HK-2 (cell line): ENCODE results near the gene MTX2.
A peak's percentile ranks its signal among the peaks of the same experiment; 100 is the strongest.

Experiments
- DNase-seq: peaks from one replicate; pipeline ENCODE4 v3.0.0-alpha.2; 2018; ENCODE audit not compliant: unreplicated experiment

MTX2 gene

DNA sequence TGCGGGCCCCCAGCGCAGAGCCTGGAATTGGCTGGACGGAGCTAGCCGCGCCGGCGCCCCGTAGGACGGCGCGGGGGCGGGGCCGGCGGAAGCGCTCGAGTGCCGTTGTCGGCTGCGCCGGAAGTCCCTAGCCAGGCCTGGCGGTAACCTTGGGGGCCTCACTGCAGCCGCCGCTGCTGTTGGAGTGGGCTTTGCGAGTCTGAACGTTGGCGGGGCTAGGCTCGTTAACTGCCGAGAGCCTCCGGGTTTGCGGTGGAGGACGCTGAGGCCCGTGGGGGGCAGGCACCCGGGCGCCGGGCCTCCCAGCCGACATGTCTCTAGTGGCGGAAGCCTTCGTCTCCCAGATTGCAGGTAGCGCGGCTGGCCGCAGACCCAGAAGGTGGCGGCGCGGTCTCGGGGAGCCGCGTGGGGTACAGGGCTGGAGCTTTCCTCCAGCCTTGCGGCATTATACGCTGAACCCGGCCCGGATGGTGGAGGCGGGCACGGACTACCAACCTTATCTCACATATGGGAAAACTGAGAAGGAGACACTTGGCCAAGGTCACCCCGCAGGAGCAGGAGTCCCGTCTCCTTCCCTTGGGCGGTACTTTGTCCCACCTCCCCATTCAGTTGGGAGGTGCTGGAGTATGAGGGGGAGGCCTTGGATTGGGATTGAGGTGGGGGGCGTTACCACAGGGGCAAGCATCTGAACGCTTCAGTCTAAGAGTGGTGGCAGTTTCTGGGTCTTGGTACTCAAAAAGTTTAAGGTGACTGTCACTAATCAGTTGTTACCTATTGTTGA is at the start of gene MTX2:
Gene MTX2, plus strand, starts transcription at position 124 of the 781 bp plus-strand sequence. Its CDS starts 188 bp downstream, at position 312.
- DNase-seq, result peak; percentile 77

DNA sequence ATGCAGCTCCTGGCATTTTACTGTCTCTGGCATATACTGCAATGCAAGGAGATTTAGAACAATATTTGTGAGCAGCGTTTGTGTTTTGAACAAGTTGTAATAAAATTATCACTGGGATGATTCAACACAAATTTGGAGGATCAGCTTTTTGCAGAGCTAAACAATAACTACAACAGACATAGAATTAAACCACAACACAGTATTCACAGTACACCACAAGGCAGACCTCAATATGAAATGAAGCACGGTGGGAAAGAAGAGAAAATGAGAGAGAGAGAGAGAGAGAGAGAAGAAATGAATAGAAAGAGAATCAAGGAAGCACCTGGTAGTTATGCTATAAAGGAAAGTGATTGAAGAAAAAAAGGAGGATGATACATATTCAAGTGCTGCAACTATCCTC is 41.4 kb upstream of the MTX2 start:
- DNase-seq, result no peak

DNA sequence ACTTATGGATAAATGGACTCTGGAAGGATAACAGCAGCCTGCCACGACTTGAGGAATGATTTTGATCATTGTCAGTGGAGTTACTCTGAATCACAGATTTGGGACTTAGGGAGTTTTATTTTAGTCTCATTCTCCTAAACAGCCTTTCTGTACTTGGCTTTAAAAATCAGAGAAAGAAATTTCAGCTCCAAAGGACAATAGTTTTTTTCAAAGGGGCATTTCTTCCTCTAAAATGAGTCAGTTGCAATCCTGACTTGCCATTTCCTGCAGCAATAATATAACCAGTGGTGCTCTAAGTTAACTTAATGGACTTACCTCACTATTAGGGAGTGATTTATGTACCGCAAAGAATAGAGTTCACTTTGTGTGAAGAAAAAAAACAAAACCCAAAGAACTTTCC is 35.1 kb upstream of the MTX2 start:
- DNase-seq, result no peak

DNA sequence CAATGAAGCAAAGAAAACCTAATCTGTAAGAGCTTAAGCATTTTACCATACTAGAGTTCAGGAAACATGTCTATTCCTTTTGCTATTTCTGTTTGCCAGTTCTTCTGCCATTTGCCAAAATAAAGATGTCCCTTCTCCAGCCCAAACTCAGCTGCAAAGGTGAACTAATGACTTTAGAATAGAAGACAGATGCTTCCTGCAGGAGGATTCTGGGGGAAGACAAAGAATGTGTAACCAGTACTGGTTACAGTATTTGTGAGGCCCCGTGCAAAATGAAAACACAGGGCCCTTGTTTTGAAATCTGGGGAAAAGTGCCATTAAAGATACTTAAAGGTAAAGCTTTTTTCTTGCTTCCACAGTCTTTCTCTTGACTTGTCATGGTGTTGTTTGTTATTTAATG is 34.3 kb upstream of the MTX2 start:
- no peak for DNase-seq

DNA sequence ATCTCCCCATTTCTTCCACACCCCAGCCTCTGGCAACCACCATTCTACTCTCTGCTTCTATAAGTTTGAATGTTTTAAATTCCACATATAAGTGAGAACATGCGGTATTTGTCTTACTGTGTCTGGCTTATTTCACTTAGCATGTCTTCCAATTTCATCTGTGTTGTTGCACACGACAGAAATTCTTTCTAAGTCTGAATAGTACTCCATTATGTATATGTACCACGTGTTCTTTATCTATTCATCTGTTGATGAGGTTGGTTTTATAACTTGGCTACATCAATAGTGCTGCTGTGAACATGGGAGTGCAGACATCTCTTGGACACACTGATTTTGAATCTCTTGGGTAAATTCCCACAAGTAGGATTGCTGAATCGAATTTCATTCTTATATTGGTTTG is 31.8 kb upstream of the MTX2 start:
- DNase-seq, result no peak

DNA sequence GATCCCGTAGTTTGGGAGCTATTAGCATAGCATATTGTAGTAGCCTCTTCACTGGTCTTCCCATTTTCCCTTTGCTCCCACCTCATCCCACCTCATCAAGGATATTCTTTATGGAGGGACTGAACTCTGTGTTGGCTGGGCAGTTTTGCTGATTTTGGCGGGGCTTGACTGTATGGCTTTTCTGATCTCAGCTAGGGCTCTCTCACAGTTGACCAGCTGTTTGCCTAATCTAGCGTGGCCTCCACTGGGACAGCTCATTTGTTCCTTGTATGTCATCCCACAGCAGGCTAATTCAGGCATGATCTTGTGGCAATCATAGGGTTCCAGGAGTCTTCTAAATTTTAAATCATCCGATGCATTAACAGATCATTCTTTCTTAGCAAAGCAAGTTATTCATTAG is 30.2 kb upstream of the MTX2 start:
- DNase-seq, result no peak

DNA sequence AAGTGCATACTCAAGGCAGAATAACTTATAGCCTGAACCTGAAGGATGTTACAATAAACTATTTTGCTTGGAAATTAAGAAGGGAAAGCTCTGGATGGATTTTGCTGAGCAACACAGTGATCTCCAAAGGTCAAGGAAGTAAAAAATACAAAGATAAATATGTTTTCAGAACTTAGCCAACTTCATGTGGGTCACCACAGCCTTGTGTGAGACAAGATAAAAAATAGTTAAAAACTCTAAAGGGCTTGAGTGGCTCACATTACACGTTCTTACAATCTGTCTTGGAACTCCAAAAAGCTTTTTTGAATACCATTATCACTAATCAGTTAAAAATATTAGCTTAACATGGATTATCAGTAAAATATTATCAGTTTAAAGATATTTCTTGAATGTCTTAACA is 28.9 kb upstream of the MTX2 start:
- no peak for DNase-seq

DNA sequence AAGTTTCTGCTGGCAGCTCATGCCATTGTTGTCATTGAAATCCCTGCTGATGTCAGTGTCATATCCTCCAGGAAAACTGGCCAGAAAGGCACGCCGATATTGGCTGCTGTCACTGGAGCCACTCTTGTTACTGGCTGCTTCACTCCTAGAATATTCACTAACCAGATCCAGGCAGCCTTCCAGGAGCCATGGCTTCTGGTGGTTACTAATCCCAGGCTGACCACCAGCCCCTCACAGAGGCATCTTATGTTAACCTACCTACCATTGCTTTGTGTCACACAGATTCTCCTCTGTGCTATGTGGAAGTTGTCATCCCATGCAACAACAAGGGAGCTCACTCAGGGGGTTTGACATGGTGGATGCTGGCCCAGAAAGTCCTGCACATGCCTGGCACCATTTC is 27.0 kb upstream of the MTX2 start:
- no peak for DNase-seq

DNA sequence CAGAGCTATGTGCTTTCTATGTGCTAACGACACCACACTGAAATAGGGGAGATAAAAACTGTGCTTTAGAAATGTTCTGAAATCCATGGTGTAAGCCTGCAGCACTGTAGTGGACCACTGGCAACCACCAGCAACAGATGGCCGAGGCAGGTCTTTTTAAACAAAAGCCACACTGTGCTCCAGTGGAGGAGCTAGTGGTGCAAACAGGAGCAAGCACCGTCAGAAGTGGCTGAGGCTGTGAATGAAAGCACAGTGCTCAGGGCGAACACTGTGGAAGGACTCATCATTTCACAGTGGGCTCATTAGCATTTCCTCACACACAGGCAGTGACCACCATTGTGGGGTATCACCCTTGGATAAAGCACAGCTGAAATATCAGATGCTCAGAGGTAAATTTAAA is 22.9 kb upstream of the MTX2 start:
- no peak for DNase-seq

DNA sequence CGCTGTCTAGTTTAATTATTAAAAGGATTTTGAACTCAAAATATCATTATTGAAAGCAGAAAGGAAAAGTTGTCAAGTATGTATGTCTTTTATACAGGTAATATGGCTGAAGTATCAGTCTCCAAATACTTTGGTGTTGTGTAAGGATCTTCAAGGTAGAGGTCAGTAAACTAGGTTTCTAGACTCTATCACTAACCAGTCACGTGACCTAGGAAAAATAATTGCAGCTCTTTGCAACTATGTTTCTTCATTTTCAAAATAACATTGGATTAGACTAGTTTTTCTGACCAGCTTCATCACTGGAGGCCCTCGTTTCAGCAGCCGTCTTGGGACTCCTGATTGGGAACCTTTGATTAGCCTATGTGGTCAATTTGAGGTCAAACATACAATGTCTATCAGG is 21.4 kb upstream of the MTX2 start:
- no peak for DNase-seq

DNA sequence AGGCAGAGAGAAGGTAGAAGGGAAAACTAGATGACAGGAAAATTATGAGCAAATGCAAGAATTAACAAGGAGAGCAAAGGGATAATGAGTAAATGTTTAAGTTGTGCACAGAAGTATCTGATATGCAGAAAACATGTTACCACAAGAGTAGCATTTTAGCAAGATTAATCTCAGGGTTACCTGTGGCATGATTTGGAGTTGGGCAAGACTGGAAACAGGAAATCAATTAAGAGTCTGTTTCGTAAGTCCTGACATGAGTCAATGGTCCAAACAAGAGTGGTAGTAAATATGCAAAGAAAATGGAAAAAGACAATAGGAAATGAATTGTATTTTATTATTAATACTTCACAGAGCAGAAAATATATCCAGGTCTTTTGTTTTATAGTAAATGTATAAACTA is 17.3 kb upstream of the MTX2 start:
- DNase-seq, result no peak

DNA sequence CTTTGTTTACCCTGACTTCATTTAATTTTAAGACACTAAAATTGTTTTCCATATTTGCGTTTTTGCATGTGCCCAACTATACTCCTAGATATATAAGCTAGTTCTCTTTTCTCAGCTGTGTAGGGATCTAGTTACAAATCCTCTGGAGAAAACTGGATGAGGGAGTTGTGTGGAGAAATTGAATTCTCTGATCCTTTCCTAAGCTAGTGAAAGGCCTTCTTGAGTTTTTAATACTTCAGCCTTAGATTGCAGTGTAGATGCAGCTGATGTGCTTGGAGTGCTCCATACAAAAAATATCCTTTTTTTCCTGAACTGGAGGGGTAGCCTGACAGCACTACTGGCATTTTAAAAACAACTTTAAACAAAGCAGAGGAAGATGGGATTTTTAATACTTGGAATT is 8.6 kb upstream of the MTX2 start:
- DNase-seq, result no peak

DNA sequence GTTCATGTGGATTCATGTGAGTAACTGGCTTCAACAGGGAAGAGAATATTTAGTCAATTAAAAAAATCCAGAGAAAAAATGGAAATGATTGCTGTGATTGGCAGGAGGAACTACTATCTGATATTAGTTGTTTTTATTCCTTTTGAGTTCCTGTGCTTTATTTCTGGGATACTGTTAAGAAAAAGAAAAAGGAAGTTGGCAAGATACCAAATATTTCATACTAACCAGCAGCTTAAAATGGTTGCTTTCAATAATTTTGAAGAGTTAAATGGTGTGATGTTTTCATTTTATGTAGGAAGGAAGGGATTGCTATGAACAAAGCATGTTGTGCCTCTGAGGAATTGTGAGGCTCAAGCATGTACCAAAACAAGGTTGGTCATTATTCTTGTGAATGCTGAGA is 8.1 kb upstream of the MTX2 start:
- no peak for DNase-seq

DNA sequence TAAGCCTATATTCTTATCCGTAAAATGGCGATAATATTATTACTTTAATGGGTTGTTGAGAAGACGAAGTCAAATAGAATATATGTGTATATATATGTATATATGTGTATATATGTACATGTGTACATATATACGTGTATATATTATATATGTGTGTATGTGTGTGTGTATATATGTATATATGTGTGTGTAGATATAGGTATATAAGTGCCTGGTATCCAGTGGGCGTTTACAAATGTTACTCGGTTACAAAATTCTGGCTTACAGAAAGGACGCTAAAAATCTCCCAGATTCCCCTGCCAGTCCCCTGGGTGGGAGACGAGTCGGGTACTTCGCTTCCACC is 295 bp upstream of the MTX2 start:
- DNase-seq, result no peak

DNA sequence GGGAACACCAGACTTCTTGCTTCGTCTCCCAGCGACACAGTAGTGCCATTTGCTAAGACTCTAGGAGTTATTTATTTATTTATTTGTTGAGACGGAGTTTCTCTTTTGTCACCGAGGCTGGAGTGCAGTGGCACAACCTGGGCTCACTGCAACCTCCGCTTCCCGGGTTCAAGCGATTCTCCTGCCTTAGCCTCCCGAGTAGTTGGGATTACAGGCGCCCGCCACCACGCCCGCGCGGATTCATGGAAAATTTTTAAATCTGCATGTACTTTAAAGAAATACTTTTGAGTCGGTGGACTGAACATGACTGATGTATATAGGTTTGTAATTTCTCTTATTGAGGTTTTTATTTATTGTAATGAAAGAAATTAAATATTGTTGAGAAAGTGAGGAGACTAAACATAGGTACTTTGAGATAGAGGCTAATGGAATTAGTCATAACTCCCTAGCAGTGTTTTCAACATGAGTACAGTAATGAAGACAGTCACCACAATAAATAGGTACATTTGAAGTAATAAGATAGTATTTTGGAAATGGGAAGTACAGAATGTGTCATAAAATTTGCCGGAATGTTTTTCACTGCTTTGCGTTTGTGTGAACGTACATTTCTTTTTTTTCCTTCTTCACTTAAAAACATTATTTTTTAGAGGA is 983 bp downstream of the MTX2 start:
- DNase-seq, result no peak

DNA sequence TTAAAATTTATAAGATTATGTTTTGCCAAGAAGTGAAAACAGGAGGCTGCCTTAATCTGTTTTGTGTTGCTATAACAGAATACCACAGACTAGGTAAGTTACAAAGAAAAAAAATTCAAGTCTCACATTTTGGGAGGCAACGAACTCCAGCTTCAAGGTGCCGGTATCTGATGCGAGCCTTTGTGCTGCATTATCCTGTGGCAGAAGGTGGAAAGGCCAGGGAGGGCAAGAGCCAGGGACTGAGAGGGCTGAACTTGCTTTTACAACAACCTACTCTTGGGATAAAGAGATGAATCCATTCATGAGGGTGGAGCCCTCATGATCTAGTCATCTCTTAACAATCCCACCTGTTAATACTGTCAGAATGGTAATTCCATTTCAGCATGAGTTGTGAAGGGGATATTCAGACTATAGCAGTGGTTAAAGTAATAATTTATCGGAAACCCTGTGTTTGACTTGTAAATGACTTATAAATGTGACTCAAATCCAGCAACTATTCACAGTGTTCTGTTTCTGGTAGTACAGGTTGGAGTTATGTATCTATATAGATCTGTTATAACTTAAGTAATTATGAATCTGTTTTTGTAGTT is 3.7 kb downstream of the MTX2 start:
- DNase-seq, result no peak

DNA sequence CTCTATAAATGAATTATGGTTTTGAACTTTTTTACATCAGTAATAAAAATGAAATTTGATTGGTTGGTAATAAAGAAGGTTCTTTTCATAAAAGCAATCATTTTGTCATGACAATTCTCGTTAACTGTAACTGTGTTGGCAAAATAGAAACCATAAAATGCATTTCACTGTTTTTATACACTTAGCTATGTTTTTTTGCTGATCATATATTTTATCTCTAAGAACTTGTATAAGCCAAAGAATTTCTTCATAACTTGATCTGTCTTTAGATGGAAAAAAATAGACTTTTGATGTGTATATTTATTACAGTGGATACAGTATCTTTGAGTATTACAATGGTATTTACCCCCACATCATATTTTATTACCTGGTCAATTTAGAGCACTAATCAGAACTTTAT is 9.7 kb downstream of the MTX2 start:
- no peak for DNase-seq

DNA sequence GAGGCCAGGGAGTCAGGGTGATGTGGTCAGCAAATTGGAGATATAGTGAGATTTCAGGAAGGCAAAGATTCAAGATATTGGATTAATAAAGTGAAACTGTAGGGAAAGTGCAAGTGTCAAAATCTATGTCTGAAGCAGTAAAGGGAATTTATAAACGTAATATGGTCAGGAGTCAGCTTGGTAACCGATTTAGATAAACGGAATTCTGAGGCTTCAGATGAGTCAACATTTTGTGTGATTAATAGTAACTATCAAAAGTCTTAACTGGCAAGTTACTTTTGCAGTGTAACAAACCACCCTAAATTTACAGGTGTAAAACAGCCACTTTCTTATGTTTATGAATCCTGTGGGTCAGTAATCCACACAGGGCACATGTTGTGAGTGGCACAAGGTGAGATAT is 10.9 kb downstream of the MTX2 start:
- no peak for DNase-seq

DNA sequence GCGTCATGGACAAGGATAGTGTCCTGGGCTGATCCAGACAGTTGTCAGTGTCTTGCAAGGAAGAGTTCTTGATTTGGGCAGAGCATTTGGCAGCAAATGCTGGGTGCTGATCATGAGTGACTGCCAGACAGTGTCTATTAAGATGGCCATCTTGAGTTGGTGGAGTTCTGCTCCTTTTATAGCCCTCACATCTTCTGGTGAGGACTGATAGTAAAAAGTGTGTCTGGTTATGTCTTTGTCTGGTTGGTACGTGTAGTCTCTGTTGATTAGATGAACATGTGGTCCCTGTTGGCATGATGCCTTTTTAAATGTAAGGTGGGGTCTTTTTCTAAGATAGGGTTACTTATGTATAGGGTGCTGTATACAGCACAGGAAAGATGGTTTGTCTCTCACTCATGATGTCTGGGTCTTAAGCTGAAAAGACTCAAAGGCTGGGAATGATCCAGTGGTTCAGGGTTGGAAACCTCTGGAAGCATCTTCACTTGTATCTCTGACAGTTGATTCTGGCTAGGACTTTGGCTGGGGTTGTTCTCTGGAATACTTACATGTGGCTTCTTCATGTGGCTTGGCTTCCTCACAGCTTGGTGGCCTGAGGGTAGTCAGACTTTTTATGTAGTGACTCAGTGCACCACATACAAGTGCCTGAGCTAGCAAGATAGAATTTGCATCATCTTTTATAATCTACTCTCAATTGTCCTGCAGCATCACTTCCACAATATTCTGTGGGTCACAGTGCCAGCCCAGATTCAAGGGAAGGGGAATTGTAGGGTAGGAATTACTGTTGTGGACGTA is 11.8 kb downstream of the MTX2 start:
- DNase-seq, result no peak

DNA sequence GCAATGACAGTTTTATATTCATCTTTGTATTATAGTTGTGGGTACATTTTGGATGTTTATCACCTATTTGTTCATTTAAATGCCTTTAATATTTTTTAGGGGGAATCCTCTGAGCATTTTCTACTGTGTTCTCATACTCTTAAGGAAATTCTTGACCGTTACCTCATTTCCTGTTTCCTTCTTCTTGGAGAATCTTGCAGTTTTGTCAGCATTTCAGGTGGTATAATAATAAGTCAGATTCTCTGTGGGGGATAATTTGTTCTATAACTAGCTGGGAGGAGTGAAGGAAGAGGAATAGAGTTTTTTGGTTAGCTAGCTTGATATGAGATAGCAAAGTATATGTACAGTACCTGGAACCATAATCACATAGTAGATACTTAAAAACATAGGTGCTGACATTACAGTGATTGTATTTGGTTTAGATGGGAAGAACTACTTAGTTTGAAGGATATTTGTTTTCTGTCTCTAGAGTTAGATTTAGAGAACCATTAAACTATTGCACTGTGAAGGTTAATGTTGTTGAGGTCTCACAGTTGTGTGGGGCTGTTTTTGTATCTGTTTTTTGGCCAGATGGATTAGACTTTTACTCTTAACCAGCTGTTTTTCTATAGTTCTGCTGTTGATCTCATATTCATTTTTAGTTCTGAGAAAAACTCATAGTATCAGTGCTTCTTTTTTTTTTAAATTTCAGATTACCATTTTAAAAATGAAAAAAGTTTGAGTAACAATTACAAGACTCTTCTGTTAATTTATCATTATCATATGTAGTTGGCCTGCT is 14.2 kb downstream of the MTX2 start:
- DNase-seq, result no peak

DNA sequence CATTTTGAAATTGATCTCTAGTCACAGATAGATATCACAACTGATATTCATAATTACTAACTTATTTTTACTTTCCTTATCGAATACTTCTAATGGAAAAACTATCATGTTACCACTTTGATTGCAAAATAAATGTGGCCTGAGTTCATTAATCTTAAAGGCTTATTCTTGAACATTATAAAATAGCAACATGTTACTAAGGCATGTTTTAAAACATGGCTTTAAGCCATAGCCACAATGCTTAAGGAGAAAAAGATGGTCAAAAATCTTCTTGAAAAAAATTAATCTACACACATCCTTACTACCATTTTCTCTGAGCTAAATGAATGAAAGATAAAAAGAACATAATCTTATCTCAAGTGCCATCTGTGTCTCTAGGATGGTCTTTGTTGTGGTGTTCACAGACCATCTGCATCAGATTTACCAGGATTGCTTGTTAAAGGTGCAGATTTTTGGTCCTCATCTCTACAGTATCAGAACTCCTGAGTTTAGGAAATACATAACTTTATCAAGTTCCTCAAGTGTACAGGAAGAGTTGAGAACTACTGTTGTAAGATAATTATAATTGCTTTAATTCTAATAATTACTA is 15.3 kb downstream of the MTX2 start:
- no peak for DNase-seq

DNA sequence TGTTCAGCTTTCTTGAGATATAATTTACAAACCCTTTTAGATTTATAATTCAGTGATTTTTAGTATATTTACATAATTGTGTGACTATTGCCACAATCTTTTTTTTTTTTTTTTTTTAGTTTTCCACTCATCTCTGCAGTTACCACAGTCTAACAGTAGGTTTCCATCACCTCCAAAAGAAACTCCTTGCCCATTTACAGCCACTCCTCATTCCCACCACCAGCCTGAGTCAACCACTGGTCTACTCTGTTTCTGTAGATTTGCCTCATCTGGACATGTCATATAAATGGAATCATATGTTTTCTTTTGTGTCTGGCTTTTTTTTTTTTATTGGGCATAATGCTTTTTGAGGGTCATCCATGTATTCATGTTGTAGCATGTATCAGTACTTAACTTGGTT is 16.1 kb downstream of the MTX2 start:
- no peak for DNase-seq
